B cell (primary cell): ENCODE measurements around the gene DNAJC4. TPM values are rescaled to one million over a fixed set of nuclear protein-coding genes. Genes with fewer than 3 reads are reported as not detected.

Experiments used
- ATAC-seq: fragments of 200-7000 bp; cut with Tn5 transposase; one replicate; pipeline ENCODE4 v1.10.0; 2021; ENCODE audit warnings: low read depth, mild to moderate bottlenecking, moderate number of reproducible peaks, moderate library complexity
- CTCF ChIA-PET: fragments of 350-600 bp; sonication (Branson Sonifier 250); formaldehyde crosslinking; loops from one replicate; lab custom pipeline; 2021; ENCODE audit warnings: antibody characterized with exemption, inconsistent platforms; lab: Charles Lee
- POLR2A ChIA-PET: fragments of 350-600 bp; sonication (Branson Sonifier 250); formaldehyde crosslinking; loops from one replicate; lab custom pipeline; 2021; ENCODE audit warnings: antibody characterized with exemption; lab: Charles Lee
- DNase-seq: peaks from one replicate; pipeline ENCODE4 v3.0.0; 2013
- H2AFZ ChIP-seq: 2 replicates; pipeline ENCODE4 v1.6.1; 2012; ENCODE audit warnings: mild to moderate bottlenecking, low read depth, low read length; ENCODE audit not compliant: insufficient read depth, poor library complexity, severe bottlenecking
- H3K27ac ChIP-seq, 2 donors: 1 replicate in 1 of 2; 2 replicates in 1 of 2; pipeline ENCODE4 v1.5.1; 2012 to 2013; ENCODE audit warnings: low read length in 2 of 2, mild to moderate bottlenecking in 2 of 2, moderate library complexity in 1 of 2
- H3K27me3 ChIP-seq, 4 experiments: fragments of 200-600 bp in 1 of 4; sonication (generic) in 1 of 4; replicated peaks in 1 of 4; 1 replicate in 2 of 4; 2 replicates in 2 of 4; pipeline versions ENCODE4 v1.6.1 to v1.7.0; 2013 to 2016; ENCODE audit warnings: low read length in 3 of 4, mild to moderate bottlenecking in 2 of 4, mixed read lengths in 1 of 4, moderate library complexity in 1 of 4; ENCODE audit not compliant: insufficient read depth in 4 of 4, control insufficient read depth in 3 of 4; ENCODE audit errors: control extremely low read depth in 1 of 4
- H3K36me3 ChIP-seq, 2 experiments: replicated peaks in 1 of 2; 1 replicate in 1 of 2; 2 replicates in 1 of 2; pipeline versions ENCODE4 v1.6.1 to v1.7.1; 2013; ENCODE audit warnings: low read length in 1 of 2; ENCODE audit not compliant: insufficient read depth in 2 of 2, control insufficient read depth in 1 of 2; ENCODE audit errors: control extremely low read depth in 1 of 2, extremely low read depth in 1 of 2
- H3K4me1 ChIP-seq, 2 donors: fragments of 200-600 bp in 1 of 2; sonication (generic) in 1 of 2; 1 replicate in 1 of 2; 2 replicates in 1 of 2; pipeline versions ENCODE4 v1.5.1 to v1.6.1; 2013 to 2017; ENCODE audit warnings: low read length in 2 of 2; ENCODE audit not compliant: control insufficient read depth in 2 of 2, insufficient read depth in 2 of 2
- H3K4me2 ChIP-seq: replicated peaks from 2 replicates; pipeline ENCODE3; 2012; ENCODE audit warnings: mild to moderate bottlenecking, low read depth, low read length; ENCODE audit not compliant: poor library complexity, severe bottlenecking
- H3K4me3 ChIP-seq, 5 experiments: fragments of 200-600 bp in 1 of 5; sonication (generic) in 1 of 5; 1 replicate in 3 of 5; 2 replicates in 2 of 5; pipeline versions ENCODE4 v1.5.1 to v1.7.0; 2011 to 2016; ENCODE audit warnings: low read length in 4 of 5, mild to moderate bottlenecking in 4 of 5, low read depth in 2 of 5, control low read depth in 1 of 5, moderate library complexity in 1 of 5; ENCODE audit not compliant: insufficient read depth in 1 of 5; ENCODE audit errors: control extremely low read depth in 1 of 5, extremely low read depth in 1 of 5
- H3K79me2 ChIP-seq: fragments of 200-600 bp; sonication (generic); one replicate; pipeline ENCODE4 v1.6.0; 2016; ENCODE audit warnings: low read length; ENCODE audit not compliant: control insufficient read depth, insufficient read depth
- H3K9ac ChIP-seq: fragments of 200-600 bp; sonication (generic); 2 replicates; pipeline ENCODE4 v1.6.1; 2017; ENCODE audit warnings: mild to moderate bottlenecking, low read length, moderate library complexity
- H3K9me3 ChIP-seq, 3 donors: one replicate each; pipeline versions ENCODE4 v1.6.1 to v1.7.1; 2013; ENCODE audit warnings: low read length in 2 of 3; ENCODE audit not compliant: control insufficient read depth in 2 of 3, insufficient read depth in 1 of 3; ENCODE audit errors: control extremely low read depth in 1 of 3
- H4K20me1 ChIP-seq: 2 replicates; pipeline ENCODE4 v1.6.0; 2012; ENCODE audit warnings: mild to moderate bottlenecking, low read length; ENCODE audit not compliant: insufficient read depth, control insufficient read depth, poor library complexity, severe bottlenecking
- H3K27ac Mint-ChIP-seq: one replicate; pipeline ENCODE4 v1.8.0; 2021; ENCODE audit warnings: mixed read lengths
- H3K27me3 Mint-ChIP-seq: one replicate; pipeline ENCODE4 v1.8.0; 2021; ENCODE audit warnings: mixed read lengths
- H3K4me1 Mint-ChIP-seq: one replicate; pipeline ENCODE4 v1.8.0; 2021; ENCODE audit warnings: mixed read lengths
- H3K4me3 Mint-ChIP-seq: one replicate; pipeline ENCODE4 v1.8.0; 2021; ENCODE audit warnings: mixed read lengths
- H3K9me3 Mint-ChIP-seq: one replicate; pipeline ENCODE4 v1.8.0; 2022; ENCODE audit warnings: mixed read lengths; ENCODE audit not compliant: insufficient read depth
- CTCF ChIP-seq: fragments of 200-600 bp; IDR thresholded peaks from one replicate; pipeline ENCODE4 v1.8.0; 2022; ENCODE audit warnings: antibody characterized with exemption, mild to moderate bottlenecking
- EZH2 ChIP-seq: IDR thresholded peaks from 2 replicates; pipeline ENCODE4 v1.6.1; 2012; ENCODE audit warnings: borderline replicate concordance, low read depth, mild to moderate bottlenecking, moderate library complexity, low read length; ENCODE audit not compliant: insufficient read depth, poor library complexity, severe bottlenecking
- WGBS: methylation state at CpG from one replicate; pipeline ENCODE4 v1.1.5; 2013; ENCODE audit warnings: missing lambda C conversion rate; ENCODE audit not compliant: insufficient coverage; 5-methylcytosine and 5-hydroxymethylcytosine counted together
- intact Hi-C: fragments of 100-400 bp; cut with micrococcal nuclease; formaldehyde crosslinking; loops from one replicate; pipeline ENCODE4 v1.10.0; 2022
- polyA plus RNA-seq: library from polyadenylated mRNA; depleted of rRNA; stranded (reverse); fragments of >200 nt; gene quantifications from 2 replicates; pipeline ENCODE4 v1.2.3, GENCODE V29; 2012
- total RNA-seq, 2 donors: library from RNA; stranded (reverse); fragments of 120-200 nt in 1 of 2; gene quantifications; 1 replicate in 1 of 2; 2 replicates in 1 of 2; pipeline versions ENCODE4 v1.2.3 to v1.2.4, GENCODE V29; 2013 to 2022

DNAJC4 gene
- total and polyA plus RNA-seq, 2 donors (not counting 1 experiment from before 2014, with no cell fraction given) = 74.4 to 105 TPM

GRCh38 chr11:64183890-64184289 lies 46.5 kb upstream of the DNAJC4 start:
- ATAC-seq (no peak), DNase-seq (no peak)
- Histone ChIP-seq H3K9me3 (no peaks in the 10 kb centered on the region), H3K4me1 (peaks cover 13 to 24% of the 10 kb centered on the region in 2 donors), H3K79me2 (peaks cover 36% of the 10 kb centered on the region), H3K4me2 (no peak overlapping the region), H3K27me3 (no peaks in the 10 kb centered on the region), H3K27ac (no peak overlapping the region), H3K9ac (no peak overlapping the region), H4K20me1 (no peaks in the 10 kb centered on the region), H3K36me3 (peaks cover 2 to 3% of the 10 kb centered on the region in 2 experiments), H2AFZ (no peak overlapping the region), H3K4me3 (no peak overlapping the region)
- Mint-ChIP-seq H3K9me3 (no peaks in the 10 kb centered on the region), H3K4me3 (peak overlapping the region; percentile 62), H3K4me1 (peaks cover 35% of the 10 kb centered on the region), H3K27me3 (no peaks in the 10 kb centered on the region), H3K27ac (no peak overlapping the region)
- CTCF ChIA-PET = interaction anchor here (2.2 to 6.1 kb wide), 2 partner anchors 22 to 117 kb away, joined by 9 to 53 read pairs; partner anchors contain the start of genes CATSPERZ and FERMT3
- intact Hi-C loops = loop anchor here (2.0 kb wide), 1 partner anchor 17 kb away; the partner anchor contains the start of gene MACROD1
- 94% methylated on average over 1 of the region's 7 CpGs for WGBS
- POLR2A ChIA-PET = interaction anchor here (1.2 kb wide), 1 partner anchor 54 kb away, joined by 3 read pairs; no protein-coding TSS in a partner anchor
- TF ChIP-seq CTCF (no peak), EZH2 (no peak)

DNA sequence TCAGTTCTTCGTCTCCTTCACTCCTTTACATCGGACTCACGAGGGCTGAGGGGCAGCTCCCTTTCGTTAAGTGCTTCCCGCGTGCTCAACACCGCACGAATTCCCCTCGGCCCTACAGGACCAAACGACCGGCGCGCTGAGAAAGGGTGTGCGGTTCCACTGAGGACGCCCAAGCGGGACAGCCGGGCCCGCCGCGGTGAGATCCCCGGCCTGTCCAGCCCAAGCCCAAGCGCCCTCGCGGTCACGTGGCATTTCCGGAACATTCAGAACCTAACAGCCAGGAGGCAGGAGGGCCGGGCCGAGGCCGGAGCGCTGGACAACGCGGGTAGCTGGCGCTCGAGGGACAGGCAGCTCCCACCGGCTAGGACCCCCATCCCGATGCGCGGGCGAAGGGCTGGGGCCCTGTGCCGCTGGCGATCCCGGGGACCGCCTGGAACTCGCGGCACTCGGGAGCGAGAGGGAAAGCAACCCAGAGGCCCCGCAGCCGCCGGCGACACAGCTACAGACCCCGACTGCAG lies 45.1 kb upstream of the DNAJC4 start:
- Histone ChIP-seq H2AFZ (peak overlapping the region; percentile 98), H3K4me2 (peak overlapping the region; percentile 100), H3K9me3 (no peaks in the 10 kb centered on the region), H3K4me3 (peak overlapping the region; percentile 16 to 95 (median 83)), H3K27ac (peak overlapping the region; percentile 59 to 86), H3K27me3 (no peaks in the 10 kb centered on the region), H4K20me1 (peaks cover under 1% of the 10 kb centered on the region), H3K36me3 (peaks cover 0 to 3% of the 10 kb centered on the region in 2 experiments), H3K79me2 (peaks cover 23% of the 10 kb centered on the region), H3K9ac (peak overlapping the region; percentile 98), H3K4me1 (peaks cover 13 to 24% of the 10 kb centered on the region in 2 donors)
- intact Hi-C loops = loop anchor here (1.0 to 2.0 kb wide), 9 partner anchors 18 to 347 kb away; partner anchors contain the start of genes CCDC88B, DNAJC4, ESRRA and FERMT3
- ChIA-PET CTCF (interaction anchor here (0.8 to 6.1 kb wide), 9 partner anchors 20 to 170 kb away, joined by 3 to 53 read pairs (median 6); partner anchors contain the start of genes CATSPERZ, FERMT3, PLCB3 and PPP1R14B), POLR2A (interaction anchor here (0.6 to 1.9 kb wide), 14 partner anchors 9 to 1303 kb away, joined by 3 to 10 read pairs (median 4); partner anchors contain the start of genes FERMT3, FKBP2, NAA40 and PRDX5)
- Mint-ChIP-seq H3K4me3 (no peak overlapping the region), H3K4me1 (peaks cover 39% of the 10 kb centered on the region), H3K27ac (peak overlapping the region; percentile 94), H3K9me3 (no peaks in the 10 kb centered on the region), H3K27me3 (no peaks in the 10 kb centered on the region)
- ATAC-seq = no peak
- TF ChIP-seq EZH2 (no peak), CTCF (no peak)
- WGBS = under 1% methylated on average over 52 of the region's 52 CpGs
- DNase-seq = no peak
